Adrenal gland (tissue), 5 donors: ENCODE measurements around the gene SAP30BP.

Source experiments
- CTCF ChIP-seq, 6 experiments: fragments of 450-650 bp in 4 of 6; fragments of 200-600 bp in 2 of 6; sonication (generic) in 1 of 6; IDR thresholded peaks; 1 replicate in 5 of 6; 2 replicates in 1 of 6; pipeline versions ENCODE4 v1.5.1 to v1.8.0; 2016 to 2021; ENCODE audit warnings: antibody characterized with exemption in 6 of 6, mild to moderate bottlenecking in 2 of 6, moderate library complexity in 1 of 6
- POLR2A ChIP-seq, 2 donors: fragments of 450-650 bp; IDR thresholded peaks; one replicate each; pipeline ENCODE4 v1.6.1; 2017; ENCODE audit warnings: antibody characterized with exemption in 2 of 2, mild to moderate bottlenecking in 2 of 2, moderate library complexity in 1 of 2
- donor health status: DM: no; HTN: no; CAD: no.

- TF ChIP-seq CTCF (IDR thresholded peaks at IDR 0.05) (no peak), POLR2A (IDR thresholded peaks at IDR 0.05) (no peak)
Observed at GRCh38 chr17:75654176-75654575, 13.0 kb upstream of the SAP30BP start.
